ENCODE data around the gene OXCT1.

DNA sequence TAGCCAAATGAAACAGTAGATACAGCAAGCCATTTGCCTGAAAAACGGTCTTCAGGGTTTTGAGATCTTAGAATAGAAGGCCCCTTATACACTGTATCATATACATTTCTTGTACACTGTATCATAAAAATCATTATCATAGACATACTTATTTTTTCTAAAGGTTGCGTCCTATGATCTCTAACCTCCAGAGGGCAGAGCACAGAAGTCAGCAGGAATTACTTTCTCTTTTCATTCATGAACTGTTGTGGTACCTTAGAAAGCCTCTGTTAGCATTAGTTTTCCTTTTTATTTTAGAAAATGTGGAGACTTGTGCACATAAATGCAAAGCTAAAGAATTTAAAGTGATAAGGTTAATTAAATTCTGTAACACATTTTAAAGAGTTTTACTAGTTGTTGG lies 115.4 kb downstream of the OXCT1 start:
- TF ChIP-seq, protein P1, sequence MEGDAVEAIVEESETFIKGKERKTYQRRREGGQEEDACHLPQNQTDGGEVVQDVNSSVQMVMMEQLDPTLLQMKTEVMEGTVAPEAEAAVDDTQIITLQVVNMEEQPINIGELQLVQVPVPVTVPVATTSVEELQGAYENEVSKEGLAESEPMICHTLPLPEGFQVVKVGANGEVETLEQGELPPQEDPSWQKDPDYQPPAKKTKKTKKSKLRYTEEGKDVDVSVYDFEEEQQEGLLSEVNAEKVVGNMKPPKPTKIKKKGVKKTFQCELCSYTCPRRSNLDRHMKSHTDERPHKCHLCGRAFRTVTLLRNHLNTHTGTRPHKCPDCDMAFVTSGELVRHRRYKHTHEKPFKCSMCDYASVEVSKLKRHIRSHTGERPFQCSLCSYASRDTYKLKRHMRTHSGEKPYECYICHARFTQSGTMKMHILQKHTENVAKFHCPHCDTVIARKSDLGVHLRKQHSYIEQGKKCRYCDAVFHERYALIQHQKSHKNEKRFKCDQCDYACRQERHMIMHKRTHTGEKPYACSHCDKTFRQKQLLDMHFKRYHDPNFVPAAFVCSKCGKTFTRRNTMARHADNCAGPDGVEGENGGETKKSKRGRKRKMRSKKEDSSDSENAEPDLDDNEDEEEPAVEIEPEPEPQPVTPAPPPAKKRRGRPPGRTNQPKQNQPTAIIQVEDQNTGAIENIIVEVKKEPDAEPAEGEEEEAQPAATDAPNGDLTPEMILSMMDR (IDR thresholded peaks at IDR 0.05): peak in 1 of 6 experiments; percentile 8
- TF ChIP-seq POLR2A (IDR thresholded peaks at IDR 0.05): no peak

Data from thyroid gland (tissue), 4 donors.